A673 (cell line): ENCODE data around the gene CPTP.

Experiments used
- EZH2 ChIP-seq: fragments of 200-600 bp; sonication (generic); IDR thresholded peaks from 2 replicates; pipeline ENCODE4 v1.6.1; 2017; ENCODE audit warnings: borderline replicate concordance, low read depth, mild to moderate bottlenecking, mixed read lengths, antibody characterized with exemption, low read length; ENCODE audit not compliant: poor library complexity, severe bottlenecking
- TF ChIP-seq, protein P1 (sequence below): fragments of 300-800, 200-600 bp; sonication (generic); conservative IDR thresholded peaks from 2 replicates; pipeline ENCODE4 v1.5.1; 2017; ENCODE audit warnings: low read depth, mild to moderate bottlenecking, antibody characterized with exemption, low read length, moderate library complexity, mixed read lengths

DNA sequence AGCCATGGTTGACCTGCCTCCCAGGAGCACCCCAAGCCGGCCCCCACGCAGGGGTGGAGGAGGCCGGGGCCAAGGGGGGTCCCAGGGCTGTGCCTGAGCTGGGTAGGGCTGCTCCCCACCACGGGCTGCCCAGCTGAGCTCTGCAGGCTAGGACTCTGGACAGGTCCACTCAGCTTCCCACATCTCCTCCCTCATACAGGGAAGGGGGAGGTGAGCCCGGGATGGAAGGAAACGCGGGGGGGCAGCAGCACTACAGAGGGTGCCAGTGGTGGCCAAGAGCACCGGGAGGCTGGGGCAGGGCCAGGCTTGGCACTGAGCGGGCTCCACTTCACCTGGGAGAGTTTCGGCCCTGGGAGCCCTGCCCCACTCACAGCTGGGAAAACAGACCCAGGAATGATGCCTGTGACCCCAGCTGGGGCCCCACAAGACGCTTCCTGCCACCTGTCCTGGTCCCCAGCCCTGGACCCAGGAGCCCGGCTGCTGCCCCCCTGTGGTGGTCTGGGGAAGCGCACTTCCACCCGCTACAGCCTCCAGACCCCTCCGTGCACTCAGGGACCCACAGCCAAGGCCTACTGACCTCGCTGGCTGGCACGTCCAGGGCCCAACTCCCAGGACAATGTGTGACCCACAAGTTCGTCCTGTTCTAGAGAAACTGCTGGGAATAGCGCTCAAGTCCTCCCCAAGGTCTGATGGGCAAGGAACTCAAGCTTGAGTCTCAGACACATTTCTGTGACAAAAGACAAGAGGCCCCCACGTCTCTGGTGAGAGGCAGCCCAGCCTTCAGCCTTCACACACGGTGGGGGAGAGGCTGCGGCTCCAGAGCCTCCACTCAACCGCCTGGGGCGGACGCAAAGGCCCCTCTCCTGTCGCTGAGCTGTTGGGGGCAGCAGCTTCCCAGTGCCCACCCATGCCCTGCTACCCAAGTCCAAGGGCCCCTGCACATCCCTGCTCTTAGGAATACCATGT lies 47.4 kb downstream of the CPTP start:
- TF ChIP-seq, protein P1, sequence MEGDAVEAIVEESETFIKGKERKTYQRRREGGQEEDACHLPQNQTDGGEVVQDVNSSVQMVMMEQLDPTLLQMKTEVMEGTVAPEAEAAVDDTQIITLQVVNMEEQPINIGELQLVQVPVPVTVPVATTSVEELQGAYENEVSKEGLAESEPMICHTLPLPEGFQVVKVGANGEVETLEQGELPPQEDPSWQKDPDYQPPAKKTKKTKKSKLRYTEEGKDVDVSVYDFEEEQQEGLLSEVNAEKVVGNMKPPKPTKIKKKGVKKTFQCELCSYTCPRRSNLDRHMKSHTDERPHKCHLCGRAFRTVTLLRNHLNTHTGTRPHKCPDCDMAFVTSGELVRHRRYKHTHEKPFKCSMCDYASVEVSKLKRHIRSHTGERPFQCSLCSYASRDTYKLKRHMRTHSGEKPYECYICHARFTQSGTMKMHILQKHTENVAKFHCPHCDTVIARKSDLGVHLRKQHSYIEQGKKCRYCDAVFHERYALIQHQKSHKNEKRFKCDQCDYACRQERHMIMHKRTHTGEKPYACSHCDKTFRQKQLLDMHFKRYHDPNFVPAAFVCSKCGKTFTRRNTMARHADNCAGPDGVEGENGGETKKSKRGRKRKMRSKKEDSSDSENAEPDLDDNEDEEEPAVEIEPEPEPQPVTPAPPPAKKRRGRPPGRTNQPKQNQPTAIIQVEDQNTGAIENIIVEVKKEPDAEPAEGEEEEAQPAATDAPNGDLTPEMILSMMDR = peak; percentile 96
- no peak for TF ChIP-seq EZH2
